Uterus (tissue), 4 donors: ENCODE results near the gene DNAH1. TPM values are rescaled to one million over a fixed set of nuclear protein-coding genes. Genes with fewer than 3 reads are reported as not detected.
"Not testable (repeated sequence)": the region's sequence is repeated elsewhere in the genome, so short reads cannot be mapped to it uniquely, and the experiment has no call there.

Source experiments
- DNase-seq, 2 donors: peaks; one replicate each; pipeline ENCODE4 v3.0.0-alpha.2; 2019 to 2020
- H3K27ac ChIP-seq, 2 donors: fragments of 200-600 bp; sonication (generic); 1 replicate in 1 of 2; 2 replicates in 1 of 2; pipeline ENCODE4 v1.5.1; 2016 to 2018
- H3K27me3 ChIP-seq, 2 donors: fragments of 200-600 bp; sonication (generic); one replicate each; pipeline ENCODE4 v1.5.1; 2018 to 2019; ENCODE audit warnings: control low read depth in 1 of 2
- H3K36me3 ChIP-seq, 2 donors: fragments of 200-600 bp; sonication (generic); one replicate each; pipeline ENCODE4 v1.5.1; 2019; ENCODE audit warnings: control low read depth in 1 of 2
- H3K4me1 ChIP-seq, 2 donors: fragments of 200-600 bp; sonication (generic); one replicate each; pipeline ENCODE4 v1.5.1; 2018 to 2019; ENCODE audit warnings: control low read depth in 1 of 2
- H3K4me3 ChIP-seq, 2 donors: fragments of 200-600 bp; sonication (generic); 1 replicate in 1 of 2; 2 replicates in 1 of 2; pipeline ENCODE4 v1.5.1; 2018 to 2019; ENCODE audit warnings: mild to moderate bottlenecking in 1 of 2
- H3K9me3 ChIP-seq, 2 donors: fragments of 200-600 bp; sonication (generic); one replicate each; pipeline ENCODE4 v1.5.1; 2019; ENCODE audit warnings: control low read depth in 1 of 2
- CTCF ChIP-seq, 4 experiments: fragments of 200-600 bp in 2 of 4; fragments of 450-650 bp in 2 of 4; sonication (generic) in 2 of 4; IDR thresholded peaks; one replicate each; pipeline ENCODE4 v1.5.1; 2016 to 2019; ENCODE audit warnings: antibody characterized with exemption in 4 of 4, mild to moderate bottlenecking in 2 of 4, moderate library complexity in 1 of 4
- POLR2A ChIP-seq, 2 donors: fragments of 450-650 bp; IDR thresholded peaks; one replicate each; pipeline ENCODE4 v1.6.1; 2016; ENCODE audit warnings: antibody characterized with exemption in 2 of 2, mild to moderate bottlenecking in 1 of 2, moderate library complexity in 1 of 2
- intact Hi-C: fragments of 100-400 bp; cut with DNase I; formaldehyde crosslinking; loops from one replicate; pipeline ENCODE4 v1.15.1; 2023; ENCODE audit warnings: low total_unique reads
- total RNA-seq, 4 donors: library from RNA; depleted of rRNA in 3 of 4; stranded (reverse); fragments of >200 nt in 3 of 4; gene quantifications; one replicate each; pipeline versions ENCODE4 v1.1.0 to v1.2.4, GENCODE V29; 2014 to 2023
- donor health status: DM: yes; HTN: yes; CAD: no.

The DNAH1 gene
- 10 to 100 TPM in 2 of 4 donors, 1 to 10 TPM in 2; 5.1 to 46.2 (median 11.0) TPM for total RNA-seq

- Histone ChIP-seq H3K4me3 (no peak within 1 kb of the TSS), H3K4me1 (peaks cover 0 to 4% of the 10 kb centered on the region in 2 donors), H3K9me3 (no peaks in the 10 kb centered on the region), H3K27ac (peak within 1 kb of the TSS in 1 of 2 donors; percentile 4), H3K36me3 (no peaks in the 10 kb centered on the region), H3K27me3 (no peaks in the 10 kb centered on the region)
- intact Hi-C loops = no loop called here
- DNase-seq = no peak
- TF ChIP-seq CTCF (IDR thresholded peaks at IDR 0.05) = no peak
These were observed at the start of gene DNAH1 for GRCh38 chr3:52315977-52316764. DNAH1 (plus strand) TSS chr3:52316319; CDS start chr3:52322443, 6,124 bp downstream.

GRCh38 chr3:52268036-52268435 lies 48.1 kb upstream of the DNAH1 start:
- no peaks in the 10 kb centered on the region for H3K36me3 ChIP-seq
- DNase-seq = no peak
- no peaks in the 10 kb centered on the region for H3K9me3 ChIP-seq
- TF ChIP-seq CTCF (IDR thresholded peaks at IDR 0.05) = no peak
- no peak for TF ChIP-seq POLR2A (IDR thresholded peaks at IDR 0.05)
- H3K4me3 ChIP-seq = no peak overlapping the region
- H3K27me3 ChIP-seq = no peaks in the 10 kb centered on the region
- H3K27ac ChIP-seq = peak overlapping the region in 1 of 2 donors; percentile 10
- intact Hi-C loops = no loop called here
- H3K4me1 ChIP-seq = peaks cover 6 to 13% of the 10 kb centered on the region in 2 donors

GRCh38 chr3:52269776-52270175 lies 46.3 kb upstream of the DNAH1 start:
- H3K4me1 ChIP-seq = peaks cover 6 to 13% of the 10 kb centered on the region in 2 donors

GRCh38 chr3:52270252-52270754 lies 45.8 kb upstream of the DNAH1 start:
- intact Hi-C loops = no loop called here
- H3K4me1 ChIP-seq = peaks cover 6 to 13% of the 10 kb centered on the region in 2 donors
- H3K9me3 ChIP-seq = no peaks in the 10 kb centered on the region
- no peak overlapping the region for H3K4me3 ChIP-seq
- TF ChIP-seq POLR2A (IDR thresholded peaks at IDR 0.05) (no peak), CTCF (IDR thresholded peaks at IDR 0.05) (no peak)
- H3K27me3 ChIP-seq = no peaks in the 10 kb centered on the region
- no peak for DNase-seq
- H3K36me3 ChIP-seq = no peaks in the 10 kb centered on the region
- peak overlapping the region; percentile 35 to 74 for H3K27ac ChIP-seq

More at GRCh38 chr3:52269776-52270175, 46.3 kb upstream of the DNAH1 start:
- no peak for DNase-seq
- TF ChIP-seq POLR2A (IDR thresholded peaks at IDR 0.05) (no peak), CTCF (IDR thresholded peaks at IDR 0.05) (no peak)
- Histone ChIP-seq H3K9me3 (no peaks in the 10 kb centered on the region), H3K4me3 (no peak overlapping the region), H3K36me3 (no peaks in the 10 kb centered on the region), H3K27me3 (no peaks in the 10 kb centered on the region), H3K27ac (peak overlapping the region; percentile 35 to 74)
- intact Hi-C loops = no loop called here

- H3K4me3 ChIP-seq, H3K27me3 ChIP-seq, DNase-seq, H3K9me3 ChIP-seq, H3K36me3 ChIP-seq, intact Hi-C loops: not testable (repeated sequence)
- H3K27ac ChIP-seq = peak overlapping the region in 1 of 2 donors; percentile 48
- H3K4me1 ChIP-seq = peaks cover 9 to 13% of the 10 kb centered on the region in 2 donors
These were observed 43.9 kb upstream of the DNAH1 start for GRCh38 chr3:52272172-52272571.
